IPS-NIHi7 (cell line): ENCODE results near the gene PPP5C.
"Not testable (repeated sequence)": the region's sequence is repeated elsewhere in the genome, so short reads cannot be mapped to it uniquely, and the experiment has no call there.

Source experiments
- DNase-seq: peaks from one replicate; pipeline ENCODE4 v3.0.0; 2012; ENCODE audit warnings: mixed read lengths; ENCODE audit errors: extremely low spot score

PPP5C gene, protein sequence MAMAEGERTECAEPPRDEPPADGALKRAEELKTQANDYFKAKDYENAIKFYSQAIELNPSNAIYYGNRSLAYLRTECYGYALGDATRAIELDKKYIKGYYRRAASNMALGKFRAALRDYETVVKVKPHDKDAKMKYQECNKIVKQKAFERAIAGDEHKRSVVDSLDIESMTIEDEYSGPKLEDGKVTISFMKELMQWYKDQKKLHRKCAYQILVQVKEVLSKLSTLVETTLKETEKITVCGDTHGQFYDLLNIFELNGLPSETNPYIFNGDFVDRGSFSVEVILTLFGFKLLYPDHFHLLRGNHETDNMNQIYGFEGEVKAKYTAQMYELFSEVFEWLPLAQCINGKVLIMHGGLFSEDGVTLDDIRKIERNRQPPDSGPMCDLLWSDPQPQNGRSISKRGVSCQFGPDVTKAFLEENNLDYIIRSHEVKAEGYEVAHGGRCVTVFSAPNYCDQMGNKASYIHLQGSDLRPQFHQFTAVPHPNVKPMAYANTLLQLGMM

DNA sequence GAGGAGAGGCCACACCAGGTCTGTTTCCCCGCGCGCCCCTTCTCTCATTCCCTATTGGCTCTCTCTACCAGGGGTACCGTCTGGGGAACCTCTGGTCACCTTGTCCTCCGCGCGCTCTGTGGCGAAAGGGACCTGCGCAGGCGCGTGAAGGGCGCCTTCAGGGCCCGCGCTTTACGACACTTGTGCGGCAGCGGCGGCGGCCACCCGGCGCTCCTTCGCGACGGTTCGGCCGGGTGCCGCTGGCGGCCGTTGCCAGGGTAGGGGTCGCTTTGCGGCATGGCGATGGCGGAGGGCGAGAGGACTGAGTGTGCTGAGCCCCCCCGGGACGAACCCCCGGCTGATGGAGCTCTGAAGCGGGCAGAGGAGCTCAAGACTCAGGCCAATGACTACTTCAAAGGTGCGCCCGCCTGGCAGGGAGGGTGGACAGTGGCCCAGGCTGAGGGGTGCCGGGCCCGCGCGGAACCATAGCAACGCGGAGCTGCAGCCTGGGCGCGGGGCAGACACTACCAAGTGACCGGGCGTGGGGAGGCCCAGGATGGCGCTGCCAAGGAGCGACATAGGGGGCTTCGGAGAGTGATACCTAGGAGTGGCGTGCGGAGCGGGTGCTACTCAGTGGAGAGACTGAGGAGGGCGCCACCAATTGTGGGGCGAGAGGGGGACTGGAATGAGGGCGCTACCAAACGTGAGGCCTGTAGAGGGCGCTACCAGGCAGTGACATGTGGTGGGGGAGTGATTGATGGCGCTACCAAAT is at the start of gene PPP5C:
Gene PPP5C, plus strand, starts transcription at position 267 of the 751 bp plus-strand sequence. Its CDS starts 10 bp downstream, at position 277.
- peak; percentile 99 for DNase-seq

DNA sequence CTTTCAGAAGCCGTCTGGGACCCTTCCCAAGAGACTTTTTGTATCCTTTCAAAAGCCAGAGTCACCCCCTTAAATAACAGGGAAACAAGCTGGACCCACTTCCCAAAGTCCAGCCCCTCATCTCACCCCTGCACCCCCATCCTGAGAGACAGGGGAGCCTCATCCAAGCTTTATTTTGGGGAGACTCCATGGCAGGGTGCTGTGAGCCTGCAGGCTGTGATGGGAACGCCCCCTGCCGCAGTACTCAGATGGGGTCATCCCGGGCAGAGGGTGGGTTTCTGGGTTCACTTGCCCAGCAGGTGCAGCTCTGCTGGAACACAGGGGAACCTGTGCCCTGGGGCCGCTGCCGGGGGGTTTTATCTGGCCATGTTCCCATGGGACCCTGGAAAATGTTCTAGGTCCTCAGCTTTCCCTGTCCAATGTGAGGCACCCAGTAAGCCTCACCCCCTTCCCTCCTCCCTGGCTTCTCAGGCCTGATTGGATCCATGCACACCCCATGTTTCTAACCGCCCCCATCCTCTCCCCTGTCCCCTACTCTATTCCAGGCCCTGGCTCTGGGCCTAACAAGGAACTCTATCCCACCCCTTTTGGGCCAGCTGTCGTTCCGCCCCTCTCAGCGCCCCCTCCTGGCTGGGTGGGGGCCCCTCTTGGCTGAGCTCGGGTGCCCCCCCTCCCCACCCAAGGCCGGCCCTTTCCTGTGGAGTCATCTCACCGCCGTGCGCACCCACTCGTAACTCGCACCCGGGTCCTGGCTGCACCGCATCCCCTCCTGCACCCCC is 49.0 kb upstream of the PPP5C start:
- DNase-seq, result peak; percentile 22

DNA sequence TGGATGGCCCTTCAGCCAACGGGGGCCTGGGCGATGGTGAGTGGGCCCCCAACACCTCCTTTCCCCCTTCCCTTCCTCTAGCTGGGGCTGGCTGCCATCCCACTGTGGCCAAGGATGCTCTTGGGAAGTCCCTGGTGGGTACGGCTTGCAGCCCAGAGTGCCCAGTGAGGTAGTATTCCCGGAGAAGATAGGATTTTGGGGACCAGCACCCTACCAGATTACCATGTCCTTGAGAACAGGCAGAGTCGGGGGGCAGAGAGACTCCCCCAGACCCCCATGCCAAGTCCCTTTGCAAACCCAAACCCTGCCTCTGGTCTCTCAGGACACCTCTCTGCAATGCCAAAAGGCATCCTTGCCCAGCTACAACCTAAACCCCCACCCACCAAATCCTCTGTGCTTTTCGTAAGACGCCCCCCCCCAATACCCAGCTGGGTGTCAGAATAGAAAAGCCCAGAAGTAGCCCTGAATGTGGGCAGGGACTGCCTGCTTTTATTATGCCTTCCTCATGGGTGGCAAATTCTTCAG is 48.3 kb upstream of the PPP5C start:
- peak; percentile 7 for DNase-seq

DNA sequence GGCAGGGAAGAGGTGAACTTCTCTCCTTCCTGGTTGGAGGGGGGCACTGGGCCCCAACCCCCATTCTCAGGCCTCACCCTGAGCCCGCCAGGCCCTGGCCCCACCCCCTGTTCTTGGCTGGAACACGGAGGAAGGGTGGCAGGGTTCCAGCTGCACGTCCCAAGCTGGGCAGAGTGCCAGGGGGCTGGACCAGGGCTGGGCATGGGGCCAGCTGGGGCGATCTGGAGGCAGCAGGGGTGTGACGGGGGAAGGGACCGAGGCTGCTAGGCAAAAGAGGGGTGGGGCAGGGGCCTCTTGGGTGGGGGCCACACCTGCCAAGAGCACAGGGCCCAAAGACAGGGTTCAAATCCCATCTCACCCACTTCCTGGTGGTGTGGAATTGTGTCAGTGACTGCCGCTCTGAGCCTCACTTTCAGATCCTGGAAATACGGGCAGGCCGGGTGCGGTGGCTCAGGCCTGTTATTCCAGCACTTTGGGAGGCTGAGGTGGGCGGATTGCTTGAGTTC is 47.8 kb upstream of the PPP5C start:
- peak; percentile 7 for DNase-seq

DNA sequence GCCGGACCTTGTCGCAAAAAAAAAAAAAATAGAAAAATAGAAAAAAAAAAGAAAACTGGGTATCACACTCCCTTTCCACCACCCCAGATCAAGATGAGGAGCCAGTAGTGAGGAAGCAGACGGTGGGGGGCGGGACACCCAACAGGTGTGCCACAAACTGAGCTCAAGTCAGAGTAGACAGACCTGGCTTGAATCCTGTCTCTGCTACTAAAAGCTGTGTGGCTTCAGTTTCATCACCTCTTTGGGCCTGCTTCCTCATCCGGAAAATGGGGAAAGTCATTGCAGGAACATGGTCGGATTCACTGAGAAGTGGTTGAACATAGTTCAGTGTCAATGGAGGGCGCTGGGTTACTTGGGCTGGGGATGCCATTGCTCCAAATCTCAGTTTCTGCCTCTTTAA is 47.2 kb upstream of the PPP5C start:
- no peak for DNase-seq

DNA sequence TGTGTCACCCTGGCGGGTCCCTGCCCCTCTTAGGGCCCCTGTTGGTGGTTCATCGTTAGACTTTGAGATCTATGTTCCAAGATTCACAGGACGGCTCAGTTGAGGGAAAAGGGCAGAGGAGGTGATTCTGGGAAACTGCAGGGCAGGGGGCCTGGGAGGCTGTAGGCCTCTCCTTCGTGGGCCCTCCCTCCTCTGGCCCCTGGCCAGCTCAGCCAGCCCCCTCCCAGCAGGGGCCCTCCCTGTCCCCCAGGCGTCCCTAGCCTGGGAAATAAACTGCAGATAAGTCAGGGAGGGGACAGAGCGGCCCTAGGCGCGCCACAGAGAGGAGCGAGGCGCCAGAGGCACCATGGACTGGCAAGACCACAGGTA is 43.6 kb upstream of the PPP5C start:
- no peak for DNase-seq

DNA sequence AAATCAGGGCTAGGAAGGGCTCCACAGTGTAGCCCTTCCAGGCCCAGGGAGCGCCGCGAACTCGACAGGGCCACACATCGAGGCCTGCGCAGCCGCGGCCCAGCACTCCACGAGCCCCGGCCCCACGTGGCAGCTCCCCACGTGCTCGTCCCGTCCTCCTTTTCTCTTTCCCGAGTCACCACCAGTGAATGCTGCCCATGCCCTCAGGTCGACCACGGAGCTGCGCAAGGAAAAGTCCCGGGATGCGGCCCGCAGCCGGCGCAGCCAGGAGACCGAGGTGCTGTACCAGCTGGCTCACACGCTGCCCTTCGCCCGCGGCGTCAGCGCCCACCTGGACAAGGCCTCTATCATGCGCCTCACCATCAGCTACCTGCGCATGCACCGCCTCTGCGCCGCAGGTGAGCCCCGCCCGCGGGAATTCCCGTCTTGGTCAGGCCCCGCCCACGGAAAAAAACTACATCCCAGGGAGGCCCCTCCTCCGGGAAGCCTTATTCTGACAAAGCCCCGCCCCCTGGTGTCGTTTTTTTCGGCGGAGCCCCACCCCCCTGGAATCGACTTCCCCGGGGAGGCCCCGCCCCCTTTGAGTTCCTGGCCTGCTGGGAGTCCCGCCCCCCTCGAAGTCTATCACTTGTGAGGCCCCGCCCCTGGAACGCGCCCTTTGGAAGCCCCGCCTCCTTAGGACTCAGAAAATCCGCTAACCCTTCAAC is 43.0 kb upstream of the PPP5C start:
- peak; percentile 99 for DNase-seq

DNA sequence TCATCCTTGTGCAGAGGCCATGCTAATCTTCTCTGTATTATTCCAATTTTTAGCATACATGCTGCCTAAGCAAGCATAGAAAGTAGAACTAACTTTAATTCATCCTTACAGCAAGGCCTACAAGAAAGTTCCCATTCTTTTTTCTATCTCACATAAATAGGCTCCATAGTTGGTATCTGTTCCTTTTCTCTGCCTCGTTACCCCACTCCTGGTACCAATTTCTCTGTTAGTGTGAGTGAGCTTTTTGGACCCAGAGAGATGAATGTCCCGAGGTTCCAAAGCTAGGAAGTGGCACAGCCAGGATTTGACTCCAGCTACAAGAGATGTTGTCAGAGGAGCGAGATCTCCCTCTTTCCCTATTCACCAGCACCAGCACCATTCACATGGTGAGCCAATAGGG is 40.4 kb upstream of the PPP5C start:
- DNase-seq, result no peak

DNA sequence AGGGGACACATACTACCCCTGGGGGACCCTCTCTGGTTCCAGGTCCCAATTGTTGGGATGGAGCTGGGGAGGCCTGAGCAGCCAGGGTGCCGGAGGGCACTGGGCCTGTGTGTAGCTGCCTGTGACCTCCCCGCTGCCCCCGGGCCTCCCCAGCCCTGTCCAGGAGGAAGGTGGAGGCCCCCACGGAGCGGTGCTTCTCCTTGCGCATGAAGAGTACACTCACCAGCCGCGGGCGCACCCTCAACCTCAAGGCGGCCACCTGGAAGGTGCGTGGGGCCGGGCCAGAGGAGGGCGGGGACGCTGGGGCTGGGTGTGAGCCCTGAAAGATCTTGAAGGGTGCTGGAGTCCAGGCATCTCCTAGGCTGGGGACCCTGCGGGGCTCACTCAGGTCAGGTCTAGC is 38.4 kb upstream of the PPP5C start:
- DNase-seq, result no peak

DNA sequence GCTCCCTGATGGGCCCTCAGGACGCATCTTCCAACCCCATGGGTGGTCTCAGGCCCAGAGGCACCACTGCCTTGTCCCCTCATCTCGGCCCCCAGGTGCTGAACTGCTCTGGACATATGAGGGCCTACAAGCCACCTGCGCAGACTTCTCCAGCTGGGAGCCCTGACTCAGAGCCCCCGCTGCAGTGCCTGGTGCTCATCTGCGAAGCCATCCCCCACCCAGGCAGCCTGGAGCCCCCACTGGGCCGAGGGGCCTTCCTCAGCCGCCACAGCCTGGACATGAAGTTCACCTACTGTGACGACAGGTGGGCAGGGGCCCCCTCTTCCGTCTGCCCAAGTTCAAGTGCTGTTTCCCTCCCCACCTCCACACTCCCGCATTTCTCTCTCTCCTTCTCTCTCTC is 37.8 kb upstream of the PPP5C start:
- no peak for DNase-seq

DNA sequence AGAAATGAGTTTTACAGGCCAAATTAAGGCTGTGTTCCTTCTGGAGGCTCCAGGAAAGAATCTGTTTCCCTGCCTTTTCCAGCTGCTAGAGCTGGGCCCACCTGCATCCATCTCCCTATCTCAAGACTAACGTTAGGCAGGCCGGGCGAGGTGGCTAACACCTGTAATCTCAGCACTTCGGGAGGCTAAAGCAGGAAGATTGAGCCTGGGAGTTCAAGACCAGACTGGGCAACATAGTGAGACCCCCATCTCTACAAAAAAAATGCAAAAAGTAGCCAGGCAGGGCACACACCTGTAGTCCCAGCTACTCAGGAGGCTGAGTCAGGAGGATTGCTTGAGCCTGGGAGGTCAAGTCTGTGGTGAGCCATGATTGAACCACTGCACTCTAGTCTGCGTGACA is 35.4 kb upstream of the PPP5C start:
- no peak for DNase-seq

DNA sequence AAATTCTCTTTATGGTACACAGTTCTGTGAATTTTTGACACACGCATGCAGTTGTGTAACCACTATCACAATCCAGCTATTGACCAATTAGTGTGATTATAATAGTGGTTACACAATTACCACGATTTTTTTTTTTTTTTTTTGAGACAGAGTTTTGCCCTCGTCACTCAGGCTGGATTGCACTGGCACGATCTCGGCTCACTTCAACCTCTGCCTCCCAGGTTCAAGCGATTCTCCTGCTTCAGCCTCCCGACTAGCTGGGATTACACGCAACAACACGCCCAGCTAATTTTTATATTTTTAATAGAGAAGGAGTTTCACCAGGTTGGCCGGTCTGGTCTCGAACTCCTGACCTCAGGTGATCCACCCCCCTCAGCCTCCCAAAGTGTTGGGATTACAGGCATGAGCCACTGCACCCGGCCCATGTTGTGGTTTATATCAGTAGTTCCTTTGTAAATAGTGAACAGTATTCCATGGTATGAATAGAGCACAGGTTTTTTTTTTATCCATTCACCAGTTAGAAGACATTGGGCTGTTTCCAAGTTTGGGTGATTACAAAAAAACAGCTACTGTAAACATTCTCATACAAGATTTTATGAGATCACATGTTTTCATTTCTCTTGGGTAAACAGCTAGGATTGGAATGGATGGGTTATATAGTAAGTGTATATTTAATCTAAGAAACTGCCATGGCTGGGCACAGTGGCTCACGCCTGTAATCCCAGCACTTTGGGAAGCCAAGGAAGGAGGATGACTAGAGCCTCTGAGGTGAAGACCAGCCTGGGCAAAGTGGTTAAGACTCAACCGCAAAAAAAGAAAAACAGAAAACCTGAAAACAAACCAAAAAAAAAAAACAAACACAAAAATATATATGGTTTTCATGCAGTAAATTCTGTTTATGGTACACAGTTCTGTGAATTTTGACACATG is 33.1 kb upstream of the PPP5C start:
- not testable (repeated sequence) for DNase-seq

DNA sequence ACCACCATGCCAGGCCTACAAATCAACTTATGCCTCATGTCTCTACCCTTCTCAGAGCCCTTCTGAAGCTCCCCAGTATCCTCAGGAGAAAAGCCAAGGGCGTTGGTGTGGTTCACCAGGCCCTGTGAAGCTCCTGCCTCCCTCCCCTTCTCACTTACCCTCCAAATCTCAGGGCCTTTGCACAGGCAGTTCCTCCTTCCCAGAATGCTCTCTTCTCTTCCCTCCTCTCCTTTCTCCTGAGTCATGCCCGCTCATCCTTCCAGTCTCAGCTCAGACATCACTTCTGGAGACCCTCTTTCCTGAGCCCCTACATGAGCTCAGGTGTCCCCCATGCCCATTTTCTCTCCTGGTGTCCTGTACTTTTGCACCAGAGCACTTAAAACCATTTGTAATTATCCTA is 29.5 kb upstream of the PPP5C start:
- peak; percentile 1 for DNase-seq

DNA sequence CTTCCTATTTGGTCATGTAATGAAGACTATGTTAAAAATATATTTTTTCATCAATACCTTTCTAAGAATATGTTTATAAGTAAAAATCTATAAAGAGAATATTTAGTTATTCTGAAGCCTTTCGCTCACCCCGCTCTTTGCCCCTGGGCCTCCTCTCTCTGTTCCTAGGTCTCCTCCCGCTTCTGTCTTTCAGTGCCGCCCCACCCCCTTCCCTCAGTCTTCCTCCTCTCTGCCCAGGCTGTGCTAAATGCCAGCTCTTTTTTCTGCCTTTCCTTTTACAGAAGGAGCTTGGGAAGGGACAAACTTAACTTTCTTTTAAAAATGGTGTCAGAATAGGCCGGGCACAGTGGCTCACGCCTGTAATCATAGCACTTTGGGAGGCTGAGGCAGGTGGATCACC is 27.3 kb upstream of the PPP5C start:
- DNase-seq, result peak; percentile 7

DNA sequence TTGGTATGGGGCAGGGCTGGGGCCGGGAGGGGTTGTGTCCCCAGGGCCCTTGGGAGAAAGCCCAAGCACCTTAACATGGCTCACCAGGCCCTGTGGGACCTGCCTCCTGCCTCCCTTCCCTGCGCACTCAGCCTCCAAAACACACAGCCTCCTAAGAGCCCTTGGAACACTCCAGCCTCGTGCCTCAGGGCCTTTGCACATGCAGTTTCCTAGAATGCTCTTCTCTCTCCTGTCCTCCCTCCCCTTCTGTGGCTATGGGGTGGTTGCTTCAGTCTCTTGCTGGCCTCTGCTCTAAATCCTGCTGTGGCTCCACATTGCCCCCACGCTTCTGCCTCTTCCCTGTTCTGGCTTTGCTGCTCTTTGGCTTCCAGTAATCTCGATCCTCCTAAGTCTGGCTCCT is 26.3 kb upstream of the PPP5C start:
- DNase-seq, result peak; percentile 2

DNA sequence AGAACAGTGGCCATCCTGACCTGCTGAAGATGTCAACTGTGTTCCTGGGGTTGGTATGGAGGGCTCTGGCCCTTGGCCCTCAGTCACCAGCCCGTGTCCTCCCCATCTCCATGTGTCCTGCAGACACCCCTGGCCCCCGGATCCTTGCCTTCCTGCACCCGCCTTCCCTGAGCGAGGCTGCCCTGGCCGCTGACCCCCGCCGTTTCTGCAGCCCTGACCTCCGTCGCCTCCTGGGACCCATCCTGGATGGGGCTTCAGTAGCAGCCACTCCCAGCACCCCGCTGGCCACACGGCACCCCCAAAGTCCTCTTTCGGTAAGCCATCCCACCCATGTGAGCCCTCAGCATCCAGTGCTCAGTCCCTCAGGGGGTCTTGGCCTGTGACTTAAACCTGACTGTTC is 25.2 kb upstream of the PPP5C start:
- peak; percentile 3 for DNase-seq

DNA sequence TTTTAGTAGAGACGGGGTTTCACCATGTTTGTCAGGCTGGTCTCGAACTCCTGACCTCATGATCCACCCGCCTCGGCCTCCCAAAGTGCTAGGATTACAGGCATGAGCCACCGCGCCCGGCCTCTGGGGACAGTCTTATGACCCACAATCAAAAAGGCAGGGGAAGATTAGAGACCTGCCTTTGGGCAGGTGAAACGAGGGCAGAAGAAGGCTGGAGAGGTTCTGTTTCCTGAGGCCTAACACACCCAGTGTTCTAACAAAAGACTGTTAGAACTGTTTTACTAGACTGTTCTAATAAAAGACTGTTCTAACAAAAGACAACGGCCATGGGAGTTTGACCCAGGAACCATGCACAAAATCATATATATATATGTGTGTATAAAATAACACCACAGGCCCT is 23.7 kb upstream of the PPP5C start:
- DNase-seq, result peak; percentile 2

DNA sequence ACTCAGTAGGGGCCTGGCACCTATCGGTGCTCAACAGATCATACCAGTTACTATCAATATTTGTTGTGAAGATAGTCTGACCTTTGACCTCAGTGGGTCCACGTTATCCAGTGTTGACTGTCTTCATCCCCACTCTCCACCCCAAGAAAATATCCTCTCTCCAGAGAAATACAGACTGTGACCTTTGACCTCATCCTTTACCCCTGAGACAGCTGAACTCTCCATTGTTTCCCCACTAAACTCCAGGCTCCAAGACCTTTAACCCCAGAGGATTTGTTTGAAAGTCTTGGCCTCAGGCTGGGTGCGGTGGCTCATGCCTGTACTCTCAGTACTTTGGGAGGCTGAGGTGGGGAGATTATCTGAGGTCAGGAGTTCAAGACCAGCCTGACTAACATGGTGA is 22.6 kb upstream of the PPP5C start:
- peak; percentile 2 for DNase-seq

DNA sequence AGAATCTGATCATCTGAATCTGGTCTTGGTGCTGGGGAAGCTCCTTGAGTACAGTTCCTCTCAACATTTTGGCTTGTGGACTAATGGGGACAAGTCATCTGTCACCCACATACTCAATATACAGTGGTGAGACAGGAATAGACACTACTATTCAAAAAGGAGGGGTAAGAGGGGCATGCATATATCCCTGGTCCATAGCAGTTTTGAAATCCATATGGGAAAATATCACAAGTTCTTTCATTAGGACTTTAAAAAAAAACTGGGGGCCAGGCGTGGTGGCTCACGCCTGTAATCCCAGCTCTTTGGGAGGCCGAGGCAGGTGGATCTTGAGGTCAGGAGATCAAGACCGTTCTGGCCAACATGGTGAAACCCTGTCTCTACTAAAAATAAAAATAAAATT is 20.3 kb upstream of the PPP5C start:
- peak; percentile 2 for DNase-seq

DNA sequence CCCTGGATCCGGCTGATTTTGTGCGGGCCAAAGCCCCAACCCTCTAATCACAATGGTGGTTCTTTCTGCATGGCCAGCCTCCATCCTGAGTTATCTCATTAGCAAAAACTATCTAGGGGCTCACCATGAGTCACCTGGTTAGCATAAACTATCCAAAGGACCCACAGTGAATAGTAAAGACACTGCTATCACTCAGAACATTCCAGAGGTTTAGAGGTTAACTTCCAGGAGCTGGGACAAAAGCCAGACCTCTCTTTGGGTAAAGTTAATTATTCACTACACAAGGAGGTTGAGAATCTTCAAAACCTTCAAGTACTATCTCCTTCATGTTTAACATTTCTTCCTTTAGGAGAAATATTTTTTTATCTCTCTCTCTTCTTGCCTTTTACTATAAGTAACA is 18.8 kb upstream of the PPP5C start:
- DNase-seq, result no peak
